Stomach (tissue), 9 donors: ENCODE measurements around the gene BRSK2. TPM values are rescaled to one million over a fixed set of nuclear protein-coding genes. Genes with fewer than 3 reads are reported as not detected.

Source experiments
- DNase-seq, 2 donors: peaks; one replicate each; pipeline versions ENCODE4 v3.0.0 to v3.0.0-alpha.2; 2013 to 2019
- H3K27ac ChIP-seq, 5 donors: fragments of 200-600 bp in 4 of 5; sonication (generic) in 4 of 5; one replicate each; pipeline ENCODE4 v1.5.1; 2013 to 2019; ENCODE audit warnings: mild to moderate bottlenecking in 1 of 5, moderate library complexity in 1 of 5
- H3K27me3 ChIP-seq, 3 donors: fragments of 200-600 bp; sonication (generic); one replicate each; pipeline ENCODE4 v1.5.1; 2017 to 2019; ENCODE audit warnings: mixed run types in 1 of 3
- H3K36me3 ChIP-seq, 4 donors: fragments of 200-600 bp; sonication (generic); 1 replicate in 3 of 4; 2 replicates in 1 of 4; pipeline ENCODE4 v1.5.1; 2016 to 2019
- H3K4me1 ChIP-seq, 4 donors: fragments of 200-600 bp; sonication (generic); one replicate each; pipeline ENCODE4 v1.5.1; 2016 to 2019
- H3K4me3 ChIP-seq, 4 donors: fragments of 200-600 bp; sonication (generic) in 3 of 4; one replicate each; pipeline ENCODE4 v1.5.1; 2016 to 2019; ENCODE audit warnings: mild to moderate bottlenecking in 1 of 4
- H3K9me3 ChIP-seq, 4 donors: fragments of 200-600 bp; sonication (generic); one replicate each; pipeline ENCODE4 v1.5.1; 2016 to 2019
- EP300 ChIP-seq: sonication (generic); formaldehyde crosslinking; IDR thresholded peaks from one replicate; pipeline ENCODE4 v1.6.1; 2017; ENCODE audit warnings: antibody characterized with exemption
- POLR2A ChIP-seq, 4 donors: fragments of 450-650 bp; IDR thresholded peaks; one replicate each; pipeline ENCODE4 v1.6.1; 2016; ENCODE audit warnings: antibody characterized with exemption in 4 of 4, control low read depth in 2 of 4, mild to moderate bottlenecking in 1 of 4, moderate library complexity in 1 of 4
- POLR2AphosphoS5 ChIP-seq, 3 donors: sonication (generic); formaldehyde crosslinking; IDR thresholded peaks; one replicate each; pipeline ENCODE4 v1.6.1; 2016; ENCODE audit warnings: antibody characterized with exemption in 3 of 3
- WGBS, 5 donors: extraction: QIAGEN DNeasy Blood & Tissue Kit in 3 of 5; methylation state at CpG; one replicate each; pipeline versions ENCODE4 v1.1.5 to v1.1.7; 2013 to 2018; 5-methylcytosine and 5-hydroxymethylcytosine counted together
- intact Hi-C: fragments of 100-400 bp; cut with DNase I; formaldehyde crosslinking; loops from one replicate; pipeline ENCODE4 v1.15.1; 2023; ENCODE audit warnings: low total_unique reads
- polyA plus RNA-seq, 3 donors: library from polyadenylated mRNA; stranded (reverse); fragments of 200-250 nt; gene quantifications; one replicate each; pipeline ENCODE4 v1.2.3, GENCODE V29; 2013
- total RNA-seq, 5 donors: library from RNA; depleted of rRNA; stranded (reverse); fragments of >200 nt; gene quantifications; one replicate each; pipeline versions ENCODE4 v1.1.0 to v1.2.3, GENCODE V29; 2014 to 2016
- TF ChIP-seq, protein P1 (sequence below), 7 experiments: fragments of 450-650 bp in 4 of 7; fragments of 200-600 bp in 3 of 7; sonication (generic) in 3 of 7; IDR thresholded peaks; one replicate each; pipeline ENCODE4 v1.5.1; 2016 to 2019; ENCODE audit warnings: antibody characterized with exemption in 7 of 7, control low read depth in 2 of 7, mild to moderate bottlenecking in 1 of 7
- donor health status: healthy with polysubstance abuse.
- donor health status: Bipolar disorder and iron deficiency.
- donor health status: healthy.

The BRSK2 gene
- total and polyA plus RNA-seq, 8 donors: 1.8 to 6.9 (median 1.8) TPM; not detected in 3

DNA sequence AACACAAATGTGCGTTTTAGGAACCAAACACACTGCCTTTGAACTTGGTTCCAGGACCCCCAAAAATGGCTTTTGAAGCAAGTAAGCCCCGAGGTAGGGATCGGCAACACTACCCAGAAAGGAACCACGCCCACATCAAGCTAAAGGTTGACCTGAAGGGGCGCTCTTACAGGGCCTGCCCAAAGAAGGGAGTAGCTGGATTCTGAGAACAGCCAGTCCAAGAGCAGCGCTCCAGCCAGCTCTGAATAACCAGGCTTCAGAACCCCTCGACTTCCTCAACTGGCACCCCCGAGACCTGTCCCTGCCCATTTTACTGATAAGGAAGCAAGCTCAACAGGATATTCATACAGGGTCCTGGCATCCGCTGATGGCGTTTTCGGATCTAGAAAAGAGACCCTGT lies 115.7 kb downstream of the BRSK2 start:
- intact Hi-C loops: no loop called here
- WGBS, 5 donors: 61 to 83% (median 70%) methylated on average over 11 of the region's 11 CpGs
- Histone ChIP-seq H3K4me1 (peaks cover 23 to 90% (median 76%) of the 10 kb centered on the region in 4 donors), H3K4me3 (no peak overlapping the region), H3K27me3 (no peaks in the 10 kb centered on the region), H3K9me3 (no peaks in the 10 kb centered on the region), H3K27ac (no peak overlapping the region), H3K36me3 (peaks cover 0 to 8% (median 5%) of the 10 kb centered on the region in 4 donors)
- DNase-seq: no peak
- TF ChIP-seq POLR2A (IDR thresholded peaks at IDR 0.05) (no peak), POLR2AphosphoS5 (IDR thresholded peaks at IDR 0.05) (no peak), EP300 (no peak)
- TF ChIP-seq, protein P1, sequence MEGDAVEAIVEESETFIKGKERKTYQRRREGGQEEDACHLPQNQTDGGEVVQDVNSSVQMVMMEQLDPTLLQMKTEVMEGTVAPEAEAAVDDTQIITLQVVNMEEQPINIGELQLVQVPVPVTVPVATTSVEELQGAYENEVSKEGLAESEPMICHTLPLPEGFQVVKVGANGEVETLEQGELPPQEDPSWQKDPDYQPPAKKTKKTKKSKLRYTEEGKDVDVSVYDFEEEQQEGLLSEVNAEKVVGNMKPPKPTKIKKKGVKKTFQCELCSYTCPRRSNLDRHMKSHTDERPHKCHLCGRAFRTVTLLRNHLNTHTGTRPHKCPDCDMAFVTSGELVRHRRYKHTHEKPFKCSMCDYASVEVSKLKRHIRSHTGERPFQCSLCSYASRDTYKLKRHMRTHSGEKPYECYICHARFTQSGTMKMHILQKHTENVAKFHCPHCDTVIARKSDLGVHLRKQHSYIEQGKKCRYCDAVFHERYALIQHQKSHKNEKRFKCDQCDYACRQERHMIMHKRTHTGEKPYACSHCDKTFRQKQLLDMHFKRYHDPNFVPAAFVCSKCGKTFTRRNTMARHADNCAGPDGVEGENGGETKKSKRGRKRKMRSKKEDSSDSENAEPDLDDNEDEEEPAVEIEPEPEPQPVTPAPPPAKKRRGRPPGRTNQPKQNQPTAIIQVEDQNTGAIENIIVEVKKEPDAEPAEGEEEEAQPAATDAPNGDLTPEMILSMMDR (IDR thresholded peaks at IDR 0.05): no peak

DNA sequence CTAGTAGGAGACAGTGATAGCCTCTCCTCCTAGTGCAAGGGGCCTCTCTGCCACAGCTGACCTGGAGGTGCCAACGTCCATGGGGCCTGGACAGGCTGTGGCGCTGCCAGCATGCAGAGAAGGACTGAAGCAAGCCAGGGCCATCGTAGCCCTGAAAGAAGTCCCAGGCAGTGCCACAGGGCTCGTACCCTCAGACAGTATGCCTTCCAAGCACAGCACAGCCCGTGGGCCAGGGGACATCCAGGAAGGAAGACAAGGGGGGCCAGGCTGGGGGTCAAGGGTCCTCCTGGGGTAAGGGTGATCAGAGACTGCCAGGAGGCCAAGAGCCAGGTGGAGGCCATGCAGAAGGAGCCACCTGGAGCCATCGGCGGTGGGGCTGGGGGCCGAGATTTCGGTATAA lies 117.2 kb downstream of the BRSK2 start:
- H3K36me3 ChIP-seq: no peaks in the 10 kb centered on the region
- H3K27ac ChIP-seq: no peak overlapping the region
- H3K9me3 ChIP-seq: no peaks in the 10 kb centered on the region
- no peak for DNase-seq
- H3K4me3 ChIP-seq: no peak overlapping the region
- H3K4me1 ChIP-seq: peaks cover 23 to 84% (median 73%) of the 10 kb centered on the region in 4 donors
- no peaks in the 10 kb centered on the region for H3K27me3 ChIP-seq
- intact Hi-C loops: no loop called here
- TF ChIP-seq EP300 (no peak), POLR2A (IDR thresholded peaks at IDR 0.05) (no peak)
- TF ChIP-seq, protein P1 (IDR thresholded peaks at IDR 0.05): no peak
- WGBS, 5 donors: 85 to 93% (median 89%) methylated on average over 9 of the region's 9 CpGs

- H3K9me3 ChIP-seq: no peaks in the 10 kb centered on the region
- intact Hi-C loops: no loop called here
- H3K27ac ChIP-seq: no peak overlapping the region
- H3K27me3 ChIP-seq: no peaks in the 10 kb centered on the region
- TF ChIP-seq EP300 (no peak), POLR2A (IDR thresholded peaks at IDR 0.05) (no peak)
- TF ChIP-seq, protein P1 (IDR thresholded peaks at IDR 0.05): no peak
- no peaks in the 10 kb centered on the region for H3K36me3 ChIP-seq
- no peak overlapping the region for H3K4me3 ChIP-seq
- no peak for DNase-seq
- peaks cover 23 to 84% (median 72%) of the 10 kb centered on the region in 4 donors for H3K4me1 ChIP-seq
- 63 to 79% (median 76%) methylated on average over 20 to 21 of the region's 21 CpGs for WGBS, 5 donors
Observed at GRCh38 chr11:1507381-1508140, 117.8 kb downstream of the BRSK2 start.

- Histone ChIP-seq H3K4me3 (no peak overlapping the region), H3K36me3 (no peaks in the 10 kb centered on the region), H3K9me3 (no peaks in the 10 kb centered on the region), H3K27me3 (no peaks in the 10 kb centered on the region), H3K27ac (no peak overlapping the region), H3K4me1 (peaks cover 15 to 84% (median 67%) of the 10 kb centered on the region in 4 donors)
- no peak for DNase-seq
- intact Hi-C loops: no loop called here
- WGBS, 5 donors: 75 to 82% (median 80%) methylated on average over 9 to 15 of the region's 15 CpGs
- TF ChIP-seq EP300 (no peak), POLR2A (IDR thresholded peaks at IDR 0.05) (no peak), POLR2AphosphoS5 (IDR thresholded peaks at IDR 0.05) (no peak)
- TF ChIP-seq, protein P1 (IDR thresholded peaks at IDR 0.05): no peak
Observed at GRCh38 chr11:1508491-1508891, 118.8 kb downstream of the BRSK2 start.
